OCI-LY7 (cell line): ENCODE measurements around the gene DDX39A. TPM values are rescaled to one million over a fixed set of nuclear protein-coding genes. Genes with fewer than 3 reads are reported as not detected.
"Not testable (repeated sequence)": the region's sequence is repeated elsewhere in the genome, so short reads cannot be mapped to it uniquely, and the experiment has no call there.

Source experiments
- BruUV-seq: library from RNA; stranded (reverse); fragments of 400-500 nt; replicated peaks from 2 replicates; lab custom pipeline; 2021; lab: Mats Ljungman, UMichigan
- CTCF ChIA-PET: fragments of 300-600 bp; sonication (Branson Sonifier 250); formaldehyde crosslinking; loops from one replicate; lab custom pipeline; 2022; ENCODE audit warnings: antibody characterized with exemption; ENCODE audit not compliant: unreplicated experiment; lab: Charles Lee
- POLR2A ChIA-PET: fragments of 300-600 bp; sonication (Branson Sonifier 250); formaldehyde crosslinking; loops from one replicate; lab custom pipeline; 2022; ENCODE audit warnings: antibody characterized with exemption; lab: Charles Lee
- DNase-seq: peaks from one replicate; pipeline ENCODE4 v3.0.0-alpha.2; 2015; ENCODE audit warnings: low spot score
- H2AFZ ChIP-seq: fragments of 200-600 bp; sonication (generic), shearing (Covaris generic); 2 replicates; pipeline ENCODE4 v1.6.1; 2014; ENCODE audit warnings: mild to moderate bottlenecking, antibody characterized with exemption, low read length, moderate library complexity
- H3K27ac ChIP-seq: fragments of 200-600 bp; sonication (generic); 2 replicates; pipeline ENCODE4 v1.5.1; 2014; ENCODE audit warnings: mixed run types, low read depth, mild to moderate bottlenecking, moderate library complexity, low read length, inconsistent platforms; ENCODE audit not compliant: poor library complexity, severe bottlenecking
- H3K36me3 ChIP-seq: fragments of 200-600 bp; sonication (generic); 2 replicates; pipeline ENCODE4 v1.6.1; 2014; ENCODE audit warnings: mild to moderate bottlenecking, antibody characterized with exemption, low read length, moderate library complexity, mixed read lengths; ENCODE audit not compliant: insufficient read depth
- H3K4me1 ChIP-seq: fragments of 200-600 bp; sonication (generic); 2 replicates; pipeline ENCODE4 v1.5.1; 2014; ENCODE audit warnings: mild to moderate bottlenecking, low read length; ENCODE audit not compliant: insufficient read depth, poor library complexity, severe bottlenecking
- H3K4me2 ChIP-seq: fragments of 200-600 bp; sonication (generic); 2 replicates; pipeline ENCODE4 v1.6.1; 2014; ENCODE audit warnings: mild to moderate bottlenecking, low read length
- H3K4me3 ChIP-seq: fragments of 200-600 bp; sonication (generic); 2 replicates; pipeline ENCODE4 v1.5.1; 2014; ENCODE audit warnings: mild to moderate bottlenecking, low read depth, low read length; ENCODE audit not compliant: poor library complexity, severe bottlenecking
- H3K79me2 ChIP-seq: fragments of 200-600 bp; sonication (generic); 2 replicates; pipeline ENCODE4 v1.6.1; 2016; ENCODE audit warnings: low read depth, mild to moderate bottlenecking, low read length, moderate library complexity, mixed read lengths; ENCODE audit not compliant: insufficient read depth
- H3K9me2 ChIP-seq: fragments of 200-600 bp; sonication (generic); 2 replicates; pipeline ENCODE4 v1.6.1; 2016; ENCODE audit warnings: mild to moderate bottlenecking, low read length, mixed read lengths; ENCODE audit not compliant: insufficient read depth
- H3K9me3 ChIP-seq: fragments of 200-600 bp; sonication (generic); 2 replicates; pipeline ENCODE4 v1.6.1; 2014; ENCODE audit warnings: mild to moderate bottlenecking, mixed run types, low read length, mixed read lengths
- H4K20me1 ChIP-seq: fragments of 200-600 bp; sonication (generic); 2 replicates; pipeline ENCODE4 v1.6.1; 2014; ENCODE audit warnings: mild to moderate bottlenecking, antibody characterized with exemption, low read length, moderate library complexity, mixed read lengths; ENCODE audit not compliant: insufficient read depth
- EZH2phosphoT487 ChIP-seq: fragments of 200-600 bp; sonication (generic); IDR thresholded peaks from 2 replicates; pipeline ENCODE4 v1.6.1; 2018; ENCODE audit warnings: low read depth, borderline replicate concordance, mild to moderate bottlenecking, mixed run types, antibody characterized with exemption, low read length, moderate library complexity, mixed read lengths
- intact Hi-C: fragments of 100-400 bp; cut with micrococcal nuclease; formaldehyde crosslinking; loops from one replicate; pipeline ENCODE4 v1.10.0; 2022; ENCODE audit not compliant: unreplicated experiment
- total RNA-seq, 2 experiments: library from RNA; depleted of rRNA in 1 of 2; stranded (reverse); fragments of >200 nt in 1 of 2; shearing (Covaris generic) in 1 of 2; gene quantifications; 2 replicates each; pipeline ENCODE4 v1.2.3, GENCODE V29; 2014 to 2022
- TF ChIP-seq, protein P1 (sequence below): fragments of 200-600 bp; sonication (generic); conservative IDR thresholded peaks from 2 replicates; pipeline ENCODE4 v1.5.1; 2014; ENCODE audit warnings: mild to moderate bottlenecking, antibody characterized with exemption, low read length, moderate library complexity, mixed read lengths

Gene DDX39A
- total RNA-seq, 2 experiments from 2014 or later, result 294 to 474 TPM

DNA sequence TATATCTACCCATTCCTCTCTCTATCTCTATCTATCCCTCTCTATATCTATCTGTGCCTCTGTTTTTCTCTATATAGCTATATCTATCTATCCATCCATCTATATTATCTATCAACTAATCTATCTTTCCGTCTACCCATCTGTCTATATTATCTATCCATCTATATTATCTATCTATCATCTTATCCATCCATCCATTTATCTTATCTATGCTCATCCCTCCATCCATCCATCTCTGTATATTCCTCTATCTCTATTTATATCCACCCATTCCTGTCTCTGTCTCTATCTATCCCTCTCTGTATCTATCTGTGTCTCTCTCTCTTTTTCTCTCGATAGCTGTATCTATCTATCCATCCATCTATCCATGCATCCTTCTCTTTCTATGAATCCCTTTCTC lies 41.8 kb upstream of the DDX39A start:
- Histone ChIP-seq H3K27ac (no peak overlapping the region), H3K79me2 (no peaks in the 10 kb centered on the region), H3K9me2 (no peaks in the 10 kb centered on the region), H2AFZ (no peak overlapping the region), H3K4me2 (no peak overlapping the region), H3K4me3 (no peak overlapping the region), H3K9me3 (no peaks in the 10 kb centered on the region), H3K4me1 (no peaks in the 10 kb centered on the region), H3K36me3 (peaks cover 83% of the 10 kb centered on the region), H4K20me1 (no peaks in the 10 kb centered on the region)
- DNase-seq, result no peak
- BruUV-seq, result no TSS peak
- ChIA-PET POLR2A (no interaction called here), CTCF (no interaction called here)
- intact Hi-C loops, result no loop called here
- TF ChIP-seq EZH2phosphoT487, result no peak
- TF ChIP-seq, protein P1, sequence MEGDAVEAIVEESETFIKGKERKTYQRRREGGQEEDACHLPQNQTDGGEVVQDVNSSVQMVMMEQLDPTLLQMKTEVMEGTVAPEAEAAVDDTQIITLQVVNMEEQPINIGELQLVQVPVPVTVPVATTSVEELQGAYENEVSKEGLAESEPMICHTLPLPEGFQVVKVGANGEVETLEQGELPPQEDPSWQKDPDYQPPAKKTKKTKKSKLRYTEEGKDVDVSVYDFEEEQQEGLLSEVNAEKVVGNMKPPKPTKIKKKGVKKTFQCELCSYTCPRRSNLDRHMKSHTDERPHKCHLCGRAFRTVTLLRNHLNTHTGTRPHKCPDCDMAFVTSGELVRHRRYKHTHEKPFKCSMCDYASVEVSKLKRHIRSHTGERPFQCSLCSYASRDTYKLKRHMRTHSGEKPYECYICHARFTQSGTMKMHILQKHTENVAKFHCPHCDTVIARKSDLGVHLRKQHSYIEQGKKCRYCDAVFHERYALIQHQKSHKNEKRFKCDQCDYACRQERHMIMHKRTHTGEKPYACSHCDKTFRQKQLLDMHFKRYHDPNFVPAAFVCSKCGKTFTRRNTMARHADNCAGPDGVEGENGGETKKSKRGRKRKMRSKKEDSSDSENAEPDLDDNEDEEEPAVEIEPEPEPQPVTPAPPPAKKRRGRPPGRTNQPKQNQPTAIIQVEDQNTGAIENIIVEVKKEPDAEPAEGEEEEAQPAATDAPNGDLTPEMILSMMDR, result no peak

DNA sequence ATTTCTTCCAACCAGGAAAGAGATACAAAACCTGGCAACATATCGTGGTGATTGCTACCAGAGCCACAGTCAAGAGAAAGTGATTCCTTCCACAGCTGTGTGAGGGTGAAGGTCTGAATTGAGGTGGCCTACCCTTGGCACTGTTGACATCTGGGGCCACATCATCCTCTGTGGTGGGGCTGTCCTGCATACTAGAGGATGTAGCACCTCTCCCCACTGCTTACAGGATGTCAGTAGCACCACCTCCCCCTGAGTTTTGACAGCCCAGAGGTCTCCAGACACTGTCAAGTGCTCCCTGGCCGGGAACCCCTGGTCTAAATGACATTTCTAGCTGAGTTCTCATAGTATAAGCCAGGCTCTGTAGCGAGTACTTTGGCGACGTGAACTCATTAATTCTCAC lies 40.6 kb upstream of the DDX39A start:
- CTCF ChIA-PET, result no interaction called here
- POLR2A ChIA-PET, result interaction anchor here (0.6 kb wide), 1 partner anchor 32 kb away, joined by 6 read pairs; no protein-coding TSS in a partner anchor
- Histone ChIP-seq H3K27ac (no peak overlapping the region), H3K36me3 (peaks cover 79% of the 10 kb centered on the region), H3K9me3 (no peaks in the 10 kb centered on the region), H3K4me1 (no peaks in the 10 kb centered on the region), H2AFZ (no peak overlapping the region), H3K9me2 (no peaks in the 10 kb centered on the region), H3K4me2 (no peak overlapping the region), H3K79me2 (no peaks in the 10 kb centered on the region), H3K4me3 (no peak overlapping the region), H4K20me1 (no peaks in the 10 kb centered on the region)
- TF ChIP-seq, protein P1, result no peak
- no peak for TF ChIP-seq EZH2phosphoT487
- no TSS peak for BruUV-seq
- no peak for DNase-seq
- intact Hi-C loops, result no loop called here

DNA sequence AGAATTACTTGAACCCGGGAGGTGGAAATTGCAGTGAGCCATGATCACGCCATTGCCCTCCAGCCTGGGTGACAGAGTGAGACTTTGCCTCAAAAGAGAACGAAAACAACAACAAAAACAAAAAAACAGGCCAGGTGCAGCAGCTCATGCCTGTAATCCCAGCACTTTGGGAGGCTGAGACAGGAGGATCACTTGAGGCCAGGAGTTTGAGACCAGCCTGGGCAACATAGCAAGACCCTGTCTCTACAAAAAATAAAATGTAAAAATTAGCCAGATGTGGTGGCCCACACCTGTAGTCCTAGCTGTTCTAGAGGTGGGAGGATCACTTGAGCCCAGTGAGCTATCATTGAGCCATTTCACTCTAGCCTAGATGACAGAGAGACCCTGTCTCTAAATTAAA lies 33.2 kb upstream of the DDX39A start:
- peaks cover 76% of the 10 kb centered on the region for H3K36me3 ChIP-seq
- CTCF ChIA-PET, result not testable (repeated sequence)

More for the DNA sequence above, 33.2 kb upstream of the DDX39A start:
- DNase-seq, H4K20me1 ChIP-seq, H3K9me2 ChIP-seq, intact Hi-C loops, H3K79me2 ChIP-seq, H3K27ac ChIP-seq, H2AFZ ChIP-seq, H3K4me1 ChIP-seq, H3K4me2 ChIP-seq, H3K9me3 ChIP-seq, BruUV-seq, H3K4me3 ChIP-seq: not testable (repeated sequence)
- POLR2A ChIA-PET, result interaction anchor here (0.6 kb wide), 1 partner anchor 85 kb away, joined by 6 read pairs; no protein-coding TSS in a partner anchor
